ENCODE results near the gene MRPL14.

Gene MRPL14

DNA sequence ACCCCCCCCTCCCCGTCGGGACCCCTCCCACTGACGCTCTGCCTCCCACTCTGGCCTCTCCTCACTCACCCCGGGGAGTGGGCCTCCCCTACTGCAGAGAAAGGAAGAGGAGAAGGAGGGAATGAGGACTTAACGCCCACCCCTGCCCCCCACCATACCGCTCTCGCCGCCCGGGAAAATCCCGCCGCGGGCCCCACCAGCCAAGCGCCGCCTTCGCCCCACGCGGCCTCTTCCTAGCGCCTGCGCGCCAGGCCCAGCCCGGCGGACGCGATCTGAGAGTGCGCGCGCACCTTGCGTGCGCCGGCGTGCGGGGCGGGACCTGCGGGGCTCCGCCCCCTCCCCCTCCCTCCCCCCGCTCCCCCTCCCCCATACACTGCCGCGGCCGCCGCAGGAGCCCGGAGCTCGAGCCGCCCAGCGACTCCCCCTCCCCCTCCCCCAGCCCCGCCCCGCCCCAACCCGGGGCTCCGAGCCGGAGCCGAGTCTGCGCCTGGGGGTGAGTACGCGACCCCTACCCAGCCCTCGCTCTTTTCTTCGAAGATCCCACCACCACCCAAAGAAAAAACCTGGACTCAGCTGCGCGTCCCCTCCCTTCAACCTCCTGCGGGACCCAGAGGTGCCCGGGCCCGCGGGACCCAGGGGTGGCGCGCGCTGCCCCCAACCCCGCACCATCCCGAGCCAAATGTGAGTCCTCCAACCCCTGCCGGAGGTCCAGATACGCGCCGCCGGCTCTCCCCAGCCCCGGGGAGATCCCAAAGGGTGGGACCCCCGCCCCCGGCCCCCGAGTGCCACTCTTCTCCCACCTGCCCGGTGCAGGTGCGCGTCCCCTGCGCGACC, at the start of gene MRPL14, which contains the start of gene TMEM63B:
Gene MRPL14 (minus strand): TSS at position 267 of the 834 bp plus-strand sequence. CDS start 10,841 bp downstream, outside the sequence.
Gene TMEM63B (plus strand): TSS at position 369 of the 834 bp plus-strand sequence. CDS start 7,031 bp downstream, outside the sequence.
- TF ChIP-seq, protein P1, sequence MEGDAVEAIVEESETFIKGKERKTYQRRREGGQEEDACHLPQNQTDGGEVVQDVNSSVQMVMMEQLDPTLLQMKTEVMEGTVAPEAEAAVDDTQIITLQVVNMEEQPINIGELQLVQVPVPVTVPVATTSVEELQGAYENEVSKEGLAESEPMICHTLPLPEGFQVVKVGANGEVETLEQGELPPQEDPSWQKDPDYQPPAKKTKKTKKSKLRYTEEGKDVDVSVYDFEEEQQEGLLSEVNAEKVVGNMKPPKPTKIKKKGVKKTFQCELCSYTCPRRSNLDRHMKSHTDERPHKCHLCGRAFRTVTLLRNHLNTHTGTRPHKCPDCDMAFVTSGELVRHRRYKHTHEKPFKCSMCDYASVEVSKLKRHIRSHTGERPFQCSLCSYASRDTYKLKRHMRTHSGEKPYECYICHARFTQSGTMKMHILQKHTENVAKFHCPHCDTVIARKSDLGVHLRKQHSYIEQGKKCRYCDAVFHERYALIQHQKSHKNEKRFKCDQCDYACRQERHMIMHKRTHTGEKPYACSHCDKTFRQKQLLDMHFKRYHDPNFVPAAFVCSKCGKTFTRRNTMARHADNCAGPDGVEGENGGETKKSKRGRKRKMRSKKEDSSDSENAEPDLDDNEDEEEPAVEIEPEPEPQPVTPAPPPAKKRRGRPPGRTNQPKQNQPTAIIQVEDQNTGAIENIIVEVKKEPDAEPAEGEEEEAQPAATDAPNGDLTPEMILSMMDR (IDR thresholded peaks at IDR 0.05; ENCODE audit: low read depth, low read length, missing control alignments): no peak
- no peak for DNase-seq (ENCODE audit: extremely low read depth, low read depth)
- H3K4me3 ChIP-seq (replicated peaks; ENCODE audit: low read depth, low read length): peak within 1 kb of the TSS; percentile 90

DNA sequence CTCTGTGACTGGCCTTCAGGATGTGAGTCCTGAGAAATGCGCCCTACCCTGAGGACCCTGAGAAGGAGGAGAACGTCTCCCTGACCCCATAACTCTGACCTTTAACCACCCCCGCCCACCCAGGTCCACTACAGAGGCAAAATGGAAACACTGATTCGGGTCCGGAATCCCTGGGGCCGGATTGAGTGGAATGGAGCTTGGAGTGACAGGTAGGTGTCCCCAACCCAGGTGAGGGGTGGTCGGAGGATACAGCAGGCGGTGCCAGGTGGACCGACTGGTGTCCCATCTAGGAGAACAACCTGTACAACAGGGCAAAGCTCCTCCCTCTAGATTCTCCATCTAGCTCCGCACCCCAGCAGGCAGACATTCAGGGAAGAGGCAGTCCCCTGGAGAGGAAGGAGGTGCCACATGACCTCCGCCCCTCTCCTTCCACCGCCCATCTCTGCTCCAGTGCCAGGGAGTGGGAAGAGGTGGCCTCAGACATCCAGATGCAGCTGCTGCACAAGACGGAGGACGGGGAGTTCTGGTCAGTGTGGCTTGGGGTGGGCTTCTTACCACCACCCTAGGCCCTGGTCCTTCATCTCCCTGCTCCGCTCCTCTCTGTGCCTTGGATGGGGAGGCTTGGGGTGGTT, 49.0 kb upstream of the MRPL14 start:
- DNase-seq (ENCODE audit: extremely low read depth, low read depth): no peak
- H3K4me3 ChIP-seq (replicated peaks; ENCODE audit: low read depth, low read length): no peak overlapping the region
- TF ChIP-seq, protein P1 (IDR thresholded peaks at IDR 0.05; ENCODE audit: low read depth, low read length, missing control alignments): no peak

DNA sequence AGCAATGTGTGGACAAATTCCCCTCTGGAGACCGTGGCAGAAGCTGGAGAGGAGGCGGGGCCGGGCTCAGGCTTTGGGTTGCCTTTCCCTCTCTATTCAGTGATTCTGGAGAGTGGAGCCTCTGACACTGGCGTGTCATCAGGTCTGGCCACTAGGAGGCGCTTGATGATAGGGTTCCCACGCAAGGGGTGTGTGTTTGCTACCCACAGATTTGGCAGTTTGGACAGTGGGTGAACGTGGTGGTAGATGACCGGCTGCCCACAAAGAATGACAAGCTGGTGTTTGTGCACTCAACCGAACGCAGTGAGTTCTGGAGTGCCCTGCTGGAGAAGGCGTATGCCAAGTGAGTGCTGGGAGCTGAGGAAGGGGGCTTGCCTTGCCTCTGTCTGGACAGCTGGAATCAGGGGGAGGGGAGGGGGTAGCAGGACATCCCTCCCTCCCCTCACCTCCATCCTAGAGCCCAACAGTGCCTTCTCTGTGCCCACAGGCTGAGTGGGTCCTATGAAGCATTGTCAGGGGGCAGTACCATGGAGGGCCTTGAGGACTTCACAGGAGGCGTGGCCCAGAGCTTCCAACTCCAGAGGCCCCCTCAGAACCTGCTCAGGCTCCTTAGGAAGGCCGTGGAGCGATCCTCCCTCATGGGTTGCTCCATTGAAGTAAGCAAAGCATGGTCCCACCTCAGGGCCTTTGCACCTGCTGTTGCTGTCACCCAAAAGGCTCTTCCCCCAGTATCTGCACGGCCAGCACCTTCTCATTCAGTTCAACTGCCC, 45.7 kb upstream of the MRPL14 start:
- TF ChIP-seq, protein P1 (IDR thresholded peaks at IDR 0.05; ENCODE audit: low read depth, low read length, missing control alignments): peak; percentile 96
- peak; percentile 44 for DNase-seq (ENCODE audit: extremely low read depth, low read depth)
- H3K4me3 ChIP-seq (replicated peaks; ENCODE audit: low read depth, low read length): no peak overlapping the region

DNA sequence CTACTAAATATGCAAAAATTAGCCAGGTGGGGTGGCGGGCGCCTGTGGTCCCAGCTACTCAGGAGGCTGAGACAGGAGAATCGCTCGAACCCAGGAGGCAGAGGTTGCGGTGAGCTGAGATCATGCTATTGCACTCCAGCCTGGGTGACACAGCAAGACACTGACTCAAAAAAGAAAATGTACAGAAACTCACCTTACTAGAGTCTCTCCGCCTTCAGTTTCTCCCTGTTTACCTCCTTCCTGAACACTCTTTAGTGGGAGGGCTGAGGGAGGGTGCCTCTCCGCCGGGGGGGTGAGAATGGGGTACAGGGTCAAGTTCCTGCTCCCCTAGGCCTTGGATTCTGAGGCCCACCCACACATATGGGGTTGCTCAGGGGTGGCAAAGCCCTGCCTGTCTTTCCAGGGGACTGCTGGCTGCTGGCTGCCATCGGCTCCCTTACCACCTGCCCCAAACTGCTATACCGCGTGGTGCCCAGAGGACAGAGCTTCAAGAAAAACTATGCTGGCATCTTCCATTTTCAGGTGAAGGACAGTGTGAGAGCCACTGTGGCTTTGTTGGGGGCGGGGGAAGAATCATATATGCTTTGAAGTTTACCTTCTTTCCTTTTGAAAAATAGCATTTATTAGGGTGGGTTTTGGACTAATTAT, 44.8 kb upstream of the MRPL14 start:
- H3K4me3 ChIP-seq (replicated peaks; ENCODE audit: low read depth, low read length): no peak overlapping the region
- no peak for DNase-seq (ENCODE audit: extremely low read depth, low read depth)
- TF ChIP-seq, protein P1 (IDR thresholded peaks at IDR 0.05; ENCODE audit: low read depth, low read length, missing control alignments): no peak

DNA sequence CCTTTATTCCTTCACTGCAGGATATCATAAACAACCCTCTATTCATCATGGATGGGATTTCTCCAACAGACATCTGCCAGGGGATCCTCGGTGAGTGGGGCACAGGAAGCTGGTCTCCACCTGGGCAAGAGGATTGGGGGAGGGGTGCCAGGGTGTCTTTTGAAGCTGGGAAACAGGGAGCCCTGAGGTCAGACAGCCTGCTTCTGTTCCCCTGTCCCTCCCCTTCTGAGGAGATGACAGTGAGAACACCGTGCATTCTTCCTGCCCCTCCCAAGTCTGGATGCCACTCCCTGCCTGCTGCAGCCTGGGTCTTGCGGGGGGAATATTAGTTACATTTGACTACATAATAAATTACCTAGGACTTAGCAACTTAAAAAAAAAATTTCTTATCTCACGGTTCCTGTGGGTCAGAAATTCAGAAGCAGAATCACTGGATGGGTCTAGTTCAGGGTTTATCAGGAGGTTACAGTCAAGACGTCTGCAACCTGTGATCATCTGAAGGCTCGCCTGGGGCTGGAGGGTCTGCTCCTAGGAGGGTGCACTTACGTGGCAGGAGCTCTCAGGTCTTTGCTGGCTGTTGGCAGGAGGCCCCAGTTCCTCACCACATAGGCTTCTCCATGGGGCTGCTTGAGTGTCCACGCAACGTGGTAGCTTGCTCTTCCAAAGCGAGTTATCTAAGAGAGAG, 42.8 kb upstream of the MRPL14 start:
- DNase-seq (ENCODE audit: extremely low read depth, low read depth): no peak
- TF ChIP-seq, protein P1 (IDR thresholded peaks at IDR 0.05; ENCODE audit: low read depth, low read length, missing control alignments): no peak
- no peak overlapping the region for H3K4me3 ChIP-seq (replicated peaks; ENCODE audit: low read depth, low read length)

DNA sequence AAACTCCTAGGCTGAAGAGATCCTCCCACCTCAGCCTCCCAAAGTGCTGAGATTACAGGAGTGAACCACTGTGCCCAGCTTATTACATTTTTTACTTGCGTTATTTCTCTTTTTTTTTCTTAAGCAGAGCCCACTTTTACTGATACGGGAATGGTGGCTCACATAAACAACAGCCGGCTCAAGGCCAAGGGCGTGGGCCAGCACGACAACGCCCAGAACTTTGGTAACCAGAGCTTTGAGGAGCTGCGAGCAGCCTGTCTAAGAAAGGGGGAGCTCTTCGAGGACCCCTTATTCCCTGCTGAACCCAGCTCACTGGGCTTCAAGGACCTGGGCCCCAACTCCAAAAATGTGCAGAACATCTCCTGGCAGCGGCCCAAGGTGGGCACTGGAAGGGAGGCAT, 41.9 kb upstream of the MRPL14 start:
- TF ChIP-seq, protein P1 (IDR thresholded peaks at IDR 0.05; ENCODE audit: low read depth, low read length, missing control alignments): no peak

More for the DNA sequence above, 41.9 kb upstream of the MRPL14 start:
- no peak for DNase-seq (ENCODE audit: extremely low read depth, low read depth)
- no peak overlapping the region for H3K4me3 ChIP-seq (replicated peaks; ENCODE audit: low read depth, low read length)

Data from HFF-Myc (cell line).